ENCODE results near the gene OPRD1.
A peak's percentile ranks its signal among the peaks of the same experiment; 100 is the strongest.
"Not testable (repeated sequence)": the region's sequence is repeated elsewhere in the genome, so short reads cannot be mapped to it uniquely, and the experiment has no call there.

The OPRD1 gene

DNA sequence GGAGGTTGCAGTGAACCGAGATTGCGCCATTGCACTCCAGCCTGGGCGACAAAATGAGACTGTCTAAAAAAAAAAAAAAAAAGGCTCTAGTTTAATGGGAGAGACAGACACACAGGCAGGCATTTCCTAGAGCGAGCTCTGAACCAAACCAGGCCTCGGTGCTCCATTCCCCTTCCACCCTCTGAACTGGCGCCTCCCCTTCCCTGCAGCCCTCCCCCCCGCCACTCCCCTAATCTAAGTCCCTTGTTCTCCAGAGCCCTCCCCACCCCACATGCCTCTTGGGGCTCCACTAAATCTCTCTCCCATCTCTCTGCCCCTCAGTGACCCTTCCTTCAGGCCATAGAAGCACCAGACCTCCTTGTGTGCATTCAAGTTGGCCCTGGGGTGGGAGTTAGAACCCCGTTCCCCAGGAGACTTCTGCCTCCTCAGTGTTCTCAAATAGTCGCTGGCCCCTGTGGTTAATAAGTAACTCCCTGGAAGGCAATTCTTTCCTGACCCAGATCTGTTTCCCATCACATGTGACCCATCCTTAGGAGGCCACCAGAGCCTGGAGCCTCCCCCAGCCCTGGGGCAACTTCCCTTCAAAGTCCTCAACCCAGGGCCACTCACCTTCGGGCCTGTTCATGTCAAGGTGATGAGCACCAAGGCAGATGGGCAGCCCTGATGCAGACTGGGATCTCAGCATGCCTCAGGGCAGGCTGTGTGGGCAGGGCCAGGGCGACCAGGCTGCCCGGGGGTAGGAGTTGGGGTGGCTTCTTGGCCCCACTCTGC is 59.8 kb downstream of the OPRD1 start:
- in situ Hi-C loops (cut with HindIII; ENCODE audit: low pct_ligation_motif_present, low pct_unique_long_range_greater_than_20kb, low sequenced_read_pairs) = no loop called here
- DNase-seq = no peak

DNA sequence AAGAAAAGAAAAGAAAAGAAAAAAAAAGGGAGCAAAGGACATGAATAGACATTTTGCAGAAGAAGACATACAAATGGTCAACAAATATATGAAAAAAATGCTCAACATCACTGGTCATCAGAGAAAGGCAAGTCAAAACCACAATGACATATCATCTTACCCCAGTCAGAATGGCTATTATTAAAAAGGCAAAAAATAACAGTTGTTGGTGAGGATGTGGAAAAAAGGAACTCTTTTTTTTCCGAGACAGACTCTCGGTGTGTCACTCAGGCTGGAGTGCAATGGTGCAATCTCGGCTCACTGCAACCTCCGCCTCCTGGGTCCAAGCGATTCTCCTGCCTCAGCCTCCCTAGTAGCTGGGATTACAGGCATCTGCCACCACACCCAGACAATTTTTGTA is 63.2 kb downstream of the OPRD1 start:
- DNase-seq; in situ Hi-C loops (cut with HindIII; ENCODE audit: low pct_ligation_motif_present, low pct_unique_long_range_greater_than_20kb, low sequenced_read_pairs): not testable (repeated sequence)

DNA sequence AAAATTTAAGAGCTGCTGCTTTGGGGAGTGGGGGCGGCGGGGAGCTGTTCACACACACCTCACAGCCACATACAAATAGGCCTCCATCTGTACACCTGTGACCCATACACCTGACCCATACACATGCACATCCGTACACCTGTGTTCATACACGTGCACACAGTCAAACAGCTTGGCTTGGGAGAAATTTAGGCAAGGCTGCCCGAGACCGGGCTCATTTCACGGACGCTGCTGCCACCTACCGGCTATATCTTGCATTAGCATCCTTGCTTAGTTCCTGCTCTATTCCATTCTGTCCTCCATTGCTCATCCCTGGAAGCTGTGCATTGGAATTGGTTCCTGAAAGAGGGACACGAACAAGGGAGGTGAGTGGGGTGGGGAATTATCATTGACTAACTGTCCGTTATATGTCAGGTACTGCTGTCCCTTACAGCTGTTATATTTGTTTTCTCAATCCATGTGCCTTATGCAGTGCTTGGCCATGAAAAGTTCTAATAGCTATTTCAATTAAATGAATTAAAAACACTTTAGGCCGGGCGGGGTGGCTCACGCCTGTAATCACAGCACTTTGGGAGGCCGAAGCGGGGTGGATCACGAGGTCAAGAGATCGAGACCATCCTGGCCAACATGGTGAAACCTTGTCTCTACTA is 65.3 kb downstream of the OPRD1 start:
- in situ Hi-C loops (cut with HindIII; ENCODE audit: low pct_ligation_motif_present, low pct_unique_long_range_greater_than_20kb, low sequenced_read_pairs) = no loop called here
- peak; percentile 67 for DNase-seq

- no peak for DNase-seq
- in situ Hi-C loops (cut with HindIII; ENCODE audit: low pct_ligation_motif_present, low pct_unique_long_range_greater_than_20kb, low sequenced_read_pairs) = no loop called here
Measured at GRCh38 chr1:28878796-28879195, 66.8 kb downstream of the OPRD1 start.

GRCh38 chr1:28882009-28882628 is 70.1 kb downstream of the OPRD1 start:
- peak; percentile 87 for DNase-seq
- in situ Hi-C loops (cut with HindIII; ENCODE audit: low pct_ligation_motif_present, low pct_unique_long_range_greater_than_20kb, low sequenced_read_pairs) = loop anchor here (10.0 kb wide), 1 partner anchor 153 kb away; no protein-coding TSS in a partner anchor

GRCh38 chr1:28883242-28883616 is 71.3 kb downstream of the OPRD1 start:
- in situ Hi-C loops (cut with HindIII; ENCODE audit: low pct_ligation_motif_present, low pct_unique_long_range_greater_than_20kb, low sequenced_read_pairs) = loop anchor here (10.0 kb wide), 1 partner anchor 152 kb away; no protein-coding TSS in a partner anchor
- DNase-seq = no peak

GRCh38 chr1:28885472-28885877 is 73.5 kb downstream of the OPRD1 start:
- no peak for DNase-seq
- in situ Hi-C loops (cut with HindIII; ENCODE audit: low pct_ligation_motif_present, low pct_unique_long_range_greater_than_20kb, low sequenced_read_pairs) = loop anchor here (10.0 kb wide), 1 partner anchor 149 kb away; no protein-coding TSS in a partner anchor

DNA sequence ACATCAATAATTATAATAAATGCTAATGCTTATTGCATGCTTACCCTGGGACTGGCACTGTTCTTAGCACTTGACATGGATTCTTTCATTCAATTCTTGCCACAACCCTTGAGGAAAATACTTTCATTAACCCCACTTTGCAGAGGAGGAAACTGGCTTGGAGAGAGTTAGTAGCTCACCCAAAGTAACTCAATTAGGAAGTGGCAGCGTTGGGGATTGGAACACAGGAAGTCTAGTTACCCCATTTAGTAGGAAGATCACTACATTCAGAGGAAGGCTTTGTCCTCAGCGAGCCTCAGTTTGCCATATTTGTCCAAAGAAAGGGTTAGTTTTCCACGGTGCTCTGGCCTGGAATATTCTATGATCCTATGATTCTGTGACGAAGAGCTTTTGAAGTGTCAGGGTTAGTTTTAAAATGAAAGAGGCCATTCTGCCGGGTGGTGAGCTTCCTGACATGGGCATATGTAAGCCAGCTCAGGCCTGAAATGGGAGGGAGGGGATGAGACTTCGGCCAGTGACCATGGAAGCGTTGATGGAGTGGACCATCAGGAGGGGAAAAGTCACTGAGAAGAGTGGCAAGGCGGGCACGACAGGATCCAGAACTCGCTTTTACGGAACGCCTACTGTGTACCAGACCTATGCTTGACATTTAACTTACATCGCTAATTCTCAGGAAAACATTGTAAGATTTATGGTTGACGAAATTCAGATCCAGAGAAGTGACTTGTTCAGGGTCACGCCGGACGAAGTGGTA is 74.2 kb downstream of the OPRD1 start:
- no peak for DNase-seq
- in situ Hi-C loops (cut with HindIII; ENCODE audit: low pct_ligation_motif_present, low pct_unique_long_range_greater_than_20kb, low sequenced_read_pairs) = loop anchor here (10.0 kb wide), 1 partner anchor 149 kb away; no protein-coding TSS in a partner anchor

DNA sequence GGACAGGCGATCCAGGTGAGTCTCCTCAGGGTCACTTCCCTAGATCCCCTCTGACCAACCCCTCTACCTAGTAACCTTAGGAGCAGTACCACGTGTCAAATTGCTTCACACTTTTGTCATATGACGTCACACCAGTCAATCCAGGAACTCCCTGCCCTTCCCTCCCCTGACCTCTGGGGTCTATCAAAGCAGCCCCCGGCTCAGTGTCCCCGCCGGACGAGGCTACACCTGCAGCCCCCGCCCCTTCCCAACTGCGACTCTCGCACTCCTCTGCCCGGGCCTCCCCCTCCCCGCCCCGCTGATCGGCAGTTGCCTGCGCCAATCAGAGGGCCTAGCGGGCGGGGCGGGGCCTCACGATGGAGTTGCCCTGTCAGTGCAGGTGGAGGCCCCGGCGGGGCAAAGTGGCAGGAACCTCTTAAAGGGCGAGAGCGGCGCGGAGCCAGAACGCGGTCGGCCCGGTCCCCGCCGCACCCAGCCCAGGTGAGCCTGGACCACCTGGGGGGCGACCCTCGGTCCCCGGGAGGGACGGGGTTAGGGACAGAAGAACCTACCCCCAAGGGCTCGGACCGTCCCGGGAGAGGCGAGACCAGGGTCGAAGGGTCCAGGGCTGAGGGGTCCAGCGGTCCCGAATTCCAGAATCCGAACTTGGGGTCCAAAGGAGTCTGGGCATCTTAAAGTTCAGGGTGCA is 74.9 kb downstream of the OPRD1 start:
- peak; percentile 85 for DNase-seq
- in situ Hi-C loops (cut with HindIII; ENCODE audit: low pct_ligation_motif_present, low pct_unique_long_range_greater_than_20kb, low sequenced_read_pairs) = loop anchor here (10.0 kb wide), 1 partner anchor 148 kb away; no protein-coding TSS in a partner anchor

GRCh38 chr1:28887419-28887834 is 75.5 kb downstream of the OPRD1 start:
- DNase-seq = no peak
- in situ Hi-C loops (cut with HindIII; ENCODE audit: low pct_ligation_motif_present, low pct_unique_long_range_greater_than_20kb, low sequenced_read_pairs) = loop anchor here (10.0 kb wide), 1 partner anchor 147 kb away; no protein-coding TSS in a partner anchor

GRCh38 chr1:28887835-28888682 is 76.1 kb downstream of the OPRD1 start:
- in situ Hi-C loops (cut with HindIII; ENCODE audit: low pct_ligation_motif_present, low pct_unique_long_range_greater_than_20kb, low sequenced_read_pairs) = loop anchor here (10.0 kb wide), 1 partner anchor 147 kb away; no protein-coding TSS in a partner anchor
- no peak for DNase-seq

DNA sequence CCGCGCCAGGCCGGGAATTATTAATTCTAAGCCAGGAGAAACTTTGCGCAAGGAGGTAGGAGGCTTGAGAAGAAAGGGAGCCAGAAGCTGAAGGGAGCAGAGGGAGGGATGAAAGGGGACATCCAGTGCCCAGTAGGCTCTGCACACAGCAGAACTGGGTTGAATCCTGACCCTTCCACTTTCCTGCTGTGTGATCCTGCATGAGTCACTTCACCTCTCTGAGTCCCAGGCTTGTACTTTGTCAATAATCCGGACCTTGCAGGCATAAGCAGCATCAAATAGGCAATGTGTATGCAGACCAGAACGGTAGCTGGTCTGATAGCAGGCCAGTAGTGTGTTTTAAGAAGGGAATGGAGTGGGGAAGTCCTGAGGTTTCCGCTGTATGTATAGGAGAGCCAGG is 76.9 kb downstream of the OPRD1 start:
- no peak for DNase-seq
- in situ Hi-C loops (cut with HindIII; ENCODE audit: low pct_ligation_motif_present, low pct_unique_long_range_greater_than_20kb, low sequenced_read_pairs) = loop anchor here (10.0 kb wide), 1 partner anchor 146 kb away; no protein-coding TSS in a partner anchor

- in situ Hi-C loops (cut with HindIII; ENCODE audit: low pct_ligation_motif_present, low pct_unique_long_range_greater_than_20kb, low sequenced_read_pairs) = loop anchor here (10.0 kb wide), 1 partner anchor 145 kb away; no protein-coding TSS in a partner anchor
- no peak for DNase-seq
Measured at GRCh38 chr1:28889357-28889756, 77.4 kb downstream of the OPRD1 start.

- in situ Hi-C loops (cut with HindIII; ENCODE audit: low pct_ligation_motif_present, low pct_unique_long_range_greater_than_20kb, low sequenced_read_pairs) = no loop called here
- no peak for DNase-seq
Measured at GRCh38 chr1:28890435-28890834, 78.5 kb downstream of the OPRD1 start.

DNA sequence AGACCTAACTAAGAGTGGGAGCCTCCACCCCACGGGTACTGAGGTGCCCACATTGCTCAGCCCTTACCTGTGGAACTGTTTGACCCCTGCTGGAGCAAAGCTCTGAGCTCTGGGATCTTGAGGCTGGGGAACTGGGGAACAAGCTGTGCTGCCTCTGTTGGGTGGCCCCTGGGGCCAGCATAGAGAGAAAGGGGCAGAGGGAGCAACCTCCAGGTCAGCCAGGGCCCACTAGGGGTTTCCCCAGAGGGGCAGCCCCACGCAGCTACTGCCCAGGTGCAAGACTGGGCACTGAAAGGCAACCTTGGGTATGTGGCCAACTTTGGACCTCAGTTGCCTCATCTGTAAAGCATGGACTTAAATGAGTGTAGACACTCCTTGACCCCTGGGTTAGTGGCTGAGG is 78.9 kb downstream of the OPRD1 start:
- in situ Hi-C loops (cut with HindIII; ENCODE audit: low pct_ligation_motif_present, low pct_unique_long_range_greater_than_20kb, low sequenced_read_pairs) = no loop called here
- DNase-seq = no peak

DNA sequence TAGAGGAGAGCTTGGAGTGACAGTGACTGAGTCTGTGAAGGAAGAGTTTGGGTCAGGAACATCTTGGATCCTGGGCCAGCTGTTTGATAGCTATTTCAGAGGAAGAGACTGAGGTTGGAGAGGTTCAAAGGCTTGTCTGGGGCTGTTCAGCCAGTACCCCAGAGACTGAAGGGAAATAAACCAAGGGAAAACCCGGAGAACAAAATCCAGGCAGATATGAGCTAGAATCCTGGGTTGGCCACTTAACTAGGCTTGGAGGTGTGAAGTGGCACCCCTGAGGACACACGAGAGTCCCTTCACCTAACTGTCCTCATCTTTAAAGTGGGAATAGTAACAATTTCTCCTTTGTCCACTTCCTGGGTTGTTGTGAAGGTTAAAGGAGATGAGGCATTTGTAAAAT is 79.3 kb downstream of the OPRD1 start:
- in situ Hi-C loops (cut with HindIII; ENCODE audit: low pct_ligation_motif_present, low pct_unique_long_range_greater_than_20kb, low sequenced_read_pairs) = no loop called here
- DNase-seq = no peak

Measured in ACHN (cell line).